HUES64 (cell line): ENCODE results near the gene ADAMTS14.

ENCODE experiments used
- H3K27ac ChIP-seq: 2 replicates; pipeline ENCODE4 v1.7.0; 2013; ENCODE audit warnings: low read depth, low read length, inconsistent platforms
- H3K27me3 ChIP-seq: 2 replicates; pipeline ENCODE4 v1.6.1; 2013; ENCODE audit warnings: mild to moderate bottlenecking, low read length; ENCODE audit not compliant: insufficient read depth
- H3K36me3 ChIP-seq: 2 replicates; pipeline ENCODE4 v1.6.1; 2013; ENCODE audit warnings: mild to moderate bottlenecking, low read length; ENCODE audit not compliant: insufficient read depth
- H3K4me1 ChIP-seq: 2 replicates; pipeline ENCODE4 v1.6.1; 2013; ENCODE audit warnings: mild to moderate bottlenecking, low read length, moderate library complexity; ENCODE audit not compliant: insufficient read depth
- H3K4me3 ChIP-seq: 2 replicates; pipeline ENCODE4 v1.5.1; 2013; ENCODE audit warnings: mild to moderate bottlenecking, low read length, moderate library complexity
- H3K9ac ChIP-seq: 2 replicates; pipeline ENCODE4 v1.6.1; 2013; ENCODE audit warnings: mild to moderate bottlenecking, low read depth, low read length
- H3K9me3 ChIP-seq: 2 replicates; pipeline ENCODE4 v1.6.1; 2013; ENCODE audit warnings: low read depth, low read length; ENCODE audit not compliant: insufficient read depth
- WGBS: fragments of 150-250, 120-280 bp; methylation state at CpG from one replicate; pipeline ENCODE4 v1.1.7; 2013; ENCODE audit warnings: missing lambda C conversion rate; 5-methylcytosine and 5-hydroxymethylcytosine counted together

Gene ADAMTS14

GRCh38 chr10:70677620-70678249 lies 5.4 kb downstream of the ADAMTS14 start:
- no peaks in the 10 kb centered on the region for H3K9me3 ChIP-seq
- H3K4me1 ChIP-seq, result 0 out of 2 replicates have a peak, but pooled peaks cover 4% of the 10 kb centered on the region
- no peaks in the 10 kb centered on the region for H3K36me3 ChIP-seq
- no peak overlapping the region for H3K9ac ChIP-seq
- no peak overlapping the region for H3K4me3 ChIP-seq
- 91% methylated on average over 9 of the region's 9 CpGs for WGBS
- H3K27me3 ChIP-seq, result peaks cover 17% of the 10 kb centered on the region
- H3K27ac ChIP-seq, result no peak overlapping the region

GRCh38 chr10:70678250-70678635 lies 5.9 kb downstream of the ADAMTS14 start:
- Histone ChIP-seq H3K27ac (no peak overlapping the region), H3K4me1 (0 out of 2 replicates have a peak, but pooled peaks cover 4% of the 10 kb centered on the region), H3K27me3 (peaks cover 12% of the 10 kb centered on the region), H3K36me3 (no peaks in the 10 kb centered on the region), H3K9me3 (no peaks in the 10 kb centered on the region), H3K9ac (no peak overlapping the region), H3K4me3 (no peak overlapping the region)
- WGBS, result 94% methylated on average over 3 of the region's 3 CpGs

GRCh38 chr10:70678757-70679489 lies 6.6 kb downstream of the ADAMTS14 start:
- H3K4me3 ChIP-seq, result no peak overlapping the region
- 88% methylated on average over 3 of the region's 3 CpGs for WGBS
- no peaks in the 10 kb centered on the region for H3K9me3 ChIP-seq
- H3K36me3 ChIP-seq, result no peaks in the 10 kb centered on the region
- H3K27ac ChIP-seq, result no peak overlapping the region
- H3K27me3 ChIP-seq, result peaks cover 6% of the 10 kb centered on the region
- H3K4me1 ChIP-seq, result 0 out of 2 replicates have a peak, but pooled peaks cover 4% of the 10 kb centered on the region
- H3K9ac ChIP-seq, result no peak overlapping the region

GRCh38 chr10:70679498-70679897 lies 7.2 kb downstream of the ADAMTS14 start:
- no peaks in the 10 kb centered on the region for H3K36me3 ChIP-seq
- 94% methylated on average over 10 of the region's 10 CpGs for WGBS
- H3K4me1 ChIP-seq, result 0 out of 2 replicates have a peak, but pooled peaks cover 4% of the 10 kb centered on the region
- H3K9ac ChIP-seq, result no peak overlapping the region
- H3K9me3 ChIP-seq, result no peaks in the 10 kb centered on the region
- 0 out of 2 replicates have a peak, but pooled peaks cover under 1% of the 10 kb centered on the region for H3K27me3 ChIP-seq
- H3K4me3 ChIP-seq, result no peak overlapping the region
- no peak overlapping the region for H3K27ac ChIP-seq

- no peaks in the 10 kb centered on the region for H3K27me3 ChIP-seq
- no peak overlapping the region for H3K4me3 ChIP-seq
- no peaks in the 10 kb centered on the region for H3K9me3 ChIP-seq
- no peak overlapping the region for H3K9ac ChIP-seq
- H3K4me1 ChIP-seq, result 0 out of 2 replicates have a peak, but pooled peaks cover 4% of the 10 kb centered on the region
- no peaks in the 10 kb centered on the region for H3K36me3 ChIP-seq
- H3K27ac ChIP-seq, result no peak overlapping the region
- 85% methylated on average over 7 of the region's 11 CpGs for WGBS
Measured at GRCh38 chr10:70680899-70681730, 8.8 kb downstream of the ADAMTS14 start.

- Histone ChIP-seq H3K4me1 (0 out of 2 replicates have a peak, but pooled peaks cover 4% of the 10 kb centered on the region), H3K9me3 (no peaks in the 10 kb centered on the region), H3K36me3 (no peaks in the 10 kb centered on the region), H3K27me3 (no peaks in the 10 kb centered on the region), H3K27ac (no peak overlapping the region), H3K4me3 (no peak overlapping the region), H3K9ac (no peak overlapping the region)
- 86% methylated on average over 2 of the region's 2 CpGs for WGBS
Measured at GRCh38 chr10:70681731-70682005, 9.4 kb downstream of the ADAMTS14 start.

- Histone ChIP-seq H3K4me1 (0 out of 2 replicates have a peak, but pooled peaks cover 4% of the 10 kb centered on the region), H3K9me3 (no peaks in the 10 kb centered on the region), H3K27ac (no peak overlapping the region), H3K36me3 (no peaks in the 10 kb centered on the region), H3K9ac (no peak overlapping the region), H3K27me3 (no peaks in the 10 kb centered on the region), H3K4me3 (no peak overlapping the region)
- WGBS, result 93% methylated on average over 20 of the region's 20 CpGs
Measured at GRCh38 chr10:70682920-70683600, 10.8 kb downstream of the ADAMTS14 start.

GRCh38 chr10:70683601-70683934 lies 11.3 kb downstream of the ADAMTS14 start:
- Histone ChIP-seq H3K4me1 (0 out of 2 replicates have a peak, but pooled peaks cover 4% of the 10 kb centered on the region), H3K27ac (no peak overlapping the region), H3K36me3 (no peaks in the 10 kb centered on the region), H3K4me3 (no peak overlapping the region), H3K9ac (no peak overlapping the region), H3K9me3 (no peaks in the 10 kb centered on the region), H3K27me3 (no peaks in the 10 kb centered on the region)
- WGBS, result 45% methylated on average over 6 of the region's 6 CpGs

GRCh38 chr10:70683940-70684339 lies 11.6 kb downstream of the ADAMTS14 start:
- H3K4me1 ChIP-seq, result 0 out of 2 replicates have a peak, but pooled peaks cover 4% of the 10 kb centered on the region
- H3K27ac ChIP-seq, result no peak overlapping the region

GRCh38 chr10:70684374-70684773 lies 12.1 kb downstream of the ADAMTS14 start:
- Histone ChIP-seq H3K27ac (no peak overlapping the region), H3K36me3 (no peaks in the 10 kb centered on the region), H3K9ac (no peak overlapping the region), H3K4me1 (0 out of 2 replicates have a peak, but pooled peaks cover 4% of the 10 kb centered on the region), H3K4me3 (no peak overlapping the region), H3K27me3 (no peaks in the 10 kb centered on the region), H3K9me3 (no peaks in the 10 kb centered on the region)
- WGBS, result 96% methylated on average over 3 of the region's 3 CpGs

More at GRCh38 chr10:70683940-70684339, 11.6 kb downstream of the ADAMTS14 start:
- no peaks in the 10 kb centered on the region for H3K36me3 ChIP-seq
- H3K4me3 ChIP-seq, result no peak overlapping the region
- WGBS, result 93% methylated on average over 4 of the region's 5 CpGs
- H3K9me3 ChIP-seq, result no peaks in the 10 kb centered on the region
- H3K9ac ChIP-seq, result no peak overlapping the region
- H3K27me3 ChIP-seq, result no peaks in the 10 kb centered on the region
